GM19043 (cell line): ENCODE results near the gene DAPK3.

Experiments used
- ATAC-seq: cut with Tn5 transposase; IDR thresholded peaks from one replicate; pipeline ENCODE4 v1.9.1; 2021; ENCODE audit warnings: low read depth; ENCODE audit not compliant: unreplicated experiment

Gene DAPK3

GRCh38 chr19:3932931-3933810, 37.7 kb downstream of the DAPK3 start, which contains the start of gene NMRK2:
Gene NMRK2, plus strand, starts transcription at chr19:3933069. Its CDS starts 603 bp downstream, at chr19:3933672.
- no peak for ATAC-seq

DNA sequence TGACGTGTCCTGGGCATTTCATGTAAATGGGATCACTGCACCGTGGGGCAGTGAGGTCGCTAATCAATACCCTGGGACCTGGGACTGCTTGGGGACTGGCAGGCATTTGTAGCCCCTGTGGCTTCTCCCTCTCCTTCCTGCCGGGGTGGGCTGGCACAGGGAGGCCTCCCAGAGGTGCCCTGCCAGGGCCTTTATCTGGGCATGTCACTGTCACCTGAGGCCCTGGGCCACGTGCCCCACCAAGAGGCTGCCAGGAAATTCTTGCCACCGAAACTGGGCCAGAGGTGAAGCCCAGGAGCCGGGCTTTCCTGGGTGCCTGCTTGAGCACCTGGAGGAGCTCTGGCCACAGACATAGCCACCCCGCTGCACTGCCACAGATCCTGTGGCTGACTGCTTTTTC, 39.9 kb downstream of the DAPK3 start:
- ATAC-seq: no peak

DNA sequence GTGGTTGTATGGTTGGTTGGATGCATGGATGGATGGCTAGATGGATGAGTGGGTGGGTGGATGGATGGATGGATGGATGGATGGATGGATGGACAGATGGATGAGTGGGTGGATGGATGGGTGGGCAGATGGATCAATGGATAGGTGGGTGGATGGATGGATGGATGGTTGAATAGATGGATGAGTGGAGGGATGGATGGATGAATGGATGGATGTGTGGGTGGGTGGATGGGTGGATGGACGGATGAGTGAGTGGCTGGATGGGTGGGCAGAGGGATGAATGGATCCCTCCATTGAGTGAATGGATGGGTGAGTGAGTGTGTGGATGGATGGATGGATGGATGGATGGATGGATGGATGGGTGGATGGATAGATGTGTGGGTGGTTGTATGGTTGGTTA, 47.0 kb downstream of the DAPK3 start:
- ATAC-seq: no peak

GRCh38 chr19:3923096-3923758, 47.7 kb downstream of the DAPK3 start:
- no peak for ATAC-seq

DNA sequence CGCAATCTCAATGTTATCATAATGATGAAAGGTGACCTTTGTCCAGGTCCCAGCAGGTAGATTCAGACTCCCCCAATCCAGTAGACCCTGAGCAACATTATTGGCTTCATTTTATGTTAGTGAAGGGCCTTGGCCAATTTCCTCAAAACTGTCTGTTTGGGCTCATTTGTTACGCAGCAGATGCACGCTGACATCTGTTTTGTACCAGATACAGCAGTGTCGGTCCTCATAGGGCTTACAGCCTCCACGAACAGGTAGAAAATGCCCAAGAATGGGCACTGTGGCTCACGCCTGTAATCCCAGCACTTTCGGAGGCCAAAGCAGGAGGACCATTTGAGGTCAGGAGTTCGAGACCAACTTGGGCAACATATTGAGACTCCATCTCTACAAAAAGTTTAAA, 51.1 kb downstream of the DAPK3 start:
- ATAC-seq: no peak

DNA sequence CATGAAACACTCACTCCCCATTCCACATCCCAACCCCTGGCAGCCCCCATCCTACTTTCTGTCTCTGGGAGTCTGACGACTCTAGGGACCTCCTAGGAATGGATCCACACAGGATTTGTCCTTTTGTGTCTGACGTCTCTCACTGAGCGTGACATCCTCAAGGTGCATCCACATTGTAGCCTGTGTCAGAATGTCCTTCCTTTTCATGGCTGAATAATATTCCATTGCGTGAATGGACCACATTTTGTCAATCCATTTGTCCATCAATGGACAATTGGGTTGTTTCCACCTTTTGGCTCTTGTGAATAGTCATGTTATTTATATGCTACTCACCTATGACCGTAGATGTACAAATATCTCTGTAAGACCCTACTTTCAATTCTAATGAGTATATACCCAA, 54.9 kb downstream of the DAPK3 start:
- ATAC-seq: no peak

DNA sequence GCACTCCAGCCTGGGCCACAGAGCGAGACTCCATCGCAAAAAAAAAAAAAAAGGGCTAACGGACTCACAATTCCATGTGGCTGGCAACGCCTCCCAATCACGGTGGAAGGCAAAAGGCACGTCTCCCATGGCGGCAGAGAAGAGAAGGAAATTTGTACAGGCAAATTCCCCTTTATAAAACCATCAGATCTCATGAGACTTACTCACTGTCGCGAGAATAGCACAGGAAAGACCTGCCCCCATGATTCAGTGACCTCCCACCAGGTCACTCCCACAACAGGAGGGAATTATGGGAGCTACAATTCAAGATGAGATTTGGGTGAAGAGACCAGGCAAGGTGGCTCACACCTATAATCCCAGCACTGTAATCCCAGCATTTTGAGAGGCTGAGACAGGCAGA, 56.7 kb downstream of the DAPK3 start:
- ATAC-seq: no peak

GRCh38 chr19:3910105-3910504, 60.8 kb downstream of the DAPK3 start:
- ATAC-seq: no peak
